HG03175 (cell line): Measurements from ENCODE around the gene ZFR2.

ENCODE experiments used
- ATAC-seq: cut with Tn5 transposase; IDR thresholded peaks from one replicate; pipeline ENCODE4 v1.9.1; 2021; ENCODE audit warnings: mild to moderate bottlenecking, moderate library complexity; ENCODE audit not compliant: unreplicated experiment

ZFR2 gene

GRCh38 chr19:3837922-3838321, 30.9 kb downstream of the ZFR2 start:
- ATAC-seq = no peak

GRCh38 chr19:3837332-3837731, 31.5 kb downstream of the ZFR2 start:
- no peak for ATAC-seq

GRCh38 chr19:3836887-3837286, 32.0 kb downstream of the ZFR2 start:
- no peak for ATAC-seq

- ATAC-seq = no peak
Observed at GRCh38 chr19:3835055-3835435, 33.8 kb downstream of the ZFR2 start.

- ATAC-seq = no peak
Observed at GRCh38 chr19:3834349-3835054, 34.3 kb downstream of the ZFR2 start.

GRCh38 chr19:3833578-3834348, 35.1 kb downstream of the ZFR2 start:
- no peak for ATAC-seq

GRCh38 chr19:3832001-3832400, 36.8 kb downstream of the ZFR2 start:
- no peak for ATAC-seq

- no peak for ATAC-seq
Observed at GRCh38 chr19:3831601-3832000, 37.2 kb downstream of the ZFR2 start.

- ATAC-seq = no peak
Observed at GRCh38 chr19:3830621-3831589, 37.9 kb downstream of the ZFR2 start.

GRCh38 chr19:3827306-3827705, 41.5 kb downstream of the ZFR2 start:
- ATAC-seq = no peak

GRCh38 chr19:3826163-3826562, 42.7 kb downstream of the ZFR2 start:
- no peak for ATAC-seq

- ATAC-seq = no peak
Observed at GRCh38 chr19:3825286-3825956, 43.4 kb downstream of the ZFR2 start.

- no peak for ATAC-seq
Observed at GRCh38 chr19:3823350-3823713, 45.5 kb downstream of the ZFR2 start.

- no peak for ATAC-seq
Observed at GRCh38 chr19:3822683-3823349, 46.0 kb downstream of the ZFR2 start.

GRCh38 chr19:3821857-3822364, 46.9 kb downstream of the ZFR2 start:
- peak; percentile 42 for ATAC-seq

- no peak for ATAC-seq
Observed at GRCh38 chr19:3821156-3821555, 47.7 kb downstream of the ZFR2 start.

GRCh38 chr19:3819989-3820388, 48.8 kb downstream of the ZFR2 start:
- ATAC-seq = no peak

GRCh38 chr19:3818918-3819317, 49.9 kb downstream of the ZFR2 start:
- ATAC-seq = no peak

- no peak for ATAC-seq
Observed at GRCh38 chr19:3818466-3818865, 50.4 kb downstream of the ZFR2 start.

- no peak for ATAC-seq
Observed at GRCh38 chr19:3817761-3818160, 51.1 kb downstream of the ZFR2 start.
